Erythroblast (primary cell): ENCODE results near the gene RIN1.

Experiments used
- DNase-seq, 2 experiments: peaks; one replicate each; lab custom pipeline; 2025; lab: John Stamatoyannopoulos, UW
- GATA1 ChIP-seq: IDR thresholded peaks from 2 replicates; pipeline ENCODE4 v1.6.1; 2011; ENCODE audit warnings: low read depth, mild to moderate bottlenecking, control low read depth, low read length, moderate library complexity
- POLR2A ChIP-seq: IDR thresholded peaks from 2 replicates; pipeline ENCODE4 v1.6.1; 2011; ENCODE audit warnings: mild to moderate bottlenecking, low read length

The RIN1 gene

GRCh38 chr11:66335531-66336233 is 552 bp downstream of the RIN1 start:
- TF ChIP-seq POLR2A (no peak), GATA1 (no peak)
- DNase-seq: no peak

GRCh38 chr11:66334605-66335442 is 1.4 kb downstream of the RIN1 start:
- DNase-seq: no peak
- TF ChIP-seq POLR2A (no peak), GATA1 (no peak)

GRCh38 chr11:66333896-66334604 is 2.2 kb downstream of the RIN1 start:
- no peak for DNase-seq
- TF ChIP-seq GATA1 (no peak), POLR2A (no peak)

GRCh38 chr11:66333220-66333877 is 2.9 kb downstream of the RIN1 start:
- no peak for DNase-seq
- TF ChIP-seq POLR2A (no peak), GATA1 (no peak)

GRCh38 chr11:66332371-66333219 is 3.6 kb downstream of the RIN1 start:
- no peak for DNase-seq
- TF ChIP-seq GATA1: no peak

GRCh38 chr11:66331542-66332370 is 4.5 kb downstream of the RIN1 start:
- DNase-seq: no peak
- no peak for TF ChIP-seq GATA1
- no peak for TF ChIP-seq POLR2A

GRCh38 chr11:66330931-66331330 is 5.3 kb downstream of the RIN1 start:
- TF ChIP-seq POLR2A: no peak
- no peak for TF ChIP-seq GATA1
- no peak for DNase-seq

GRCh38 chr11:66329165-66329673 is 7.0 kb downstream of the RIN1 start:
- TF ChIP-seq POLR2A (no peak), GATA1 (no peak)
- DNase-seq: no peak

GRCh38 chr11:66328302-66329144 is 7.7 kb downstream of the RIN1 start:
- peak; percentile 75 to 86 for DNase-seq
- TF ChIP-seq POLR2A (no peak), GATA1 (no peak)

GRCh38 chr11:66328031-66328301 is 8.3 kb downstream of the RIN1 start:
- TF ChIP-seq POLR2A (no peak), GATA1 (no peak)
- no peak for DNase-seq
